Neuronal stem cell (in vitro differentiated cells): ENCODE results near the gene KIF22.

Experiments used
- DNase-seq: peaks from one replicate; pipeline ENCODE4 v3.0.0-alpha.2; 2013; ENCODE audit warnings: low spot score
- H2AFZ ChIP-seq: one replicate; pipeline ENCODE4 v1.6.1; 2013; ENCODE audit warnings: mild to moderate bottlenecking, low read length, inconsistent platforms
- H2AK5ac ChIP-seq: 2 replicates; pipeline ENCODE4 v1.6.1; 2013; ENCODE audit warnings: low read depth, mild to moderate bottlenecking, inconsistent platforms, low read length, moderate library complexity, mixed read lengths
- H2BK120ac ChIP-seq: 2 replicates; pipeline ENCODE4 v1.6.1; 2013; ENCODE audit warnings: low read depth, mild to moderate bottlenecking, inconsistent platforms, low read length, moderate library complexity, mixed read lengths
- H2BK12ac ChIP-seq: one replicate; pipeline ENCODE4 v1.6.1; 2013; ENCODE audit warnings: low read length, inconsistent platforms
- H2BK15ac ChIP-seq: 2 replicates; pipeline ENCODE4 v1.6.1; 2013; ENCODE audit warnings: mild to moderate bottlenecking, low read length, inconsistent platforms, mixed read lengths
- H2BK5ac ChIP-seq: one replicate; pipeline ENCODE4 v1.6.1; 2013; ENCODE audit warnings: inconsistent platforms, mild to moderate bottlenecking, low read length, moderate library complexity
- H3K14ac ChIP-seq: one replicate; pipeline ENCODE4 v1.6.1; 2013; ENCODE audit warnings: low read length, inconsistent platforms
- H3K18ac ChIP-seq: 2 replicates; pipeline ENCODE4 v1.6.1; 2013; ENCODE audit warnings: low read length, inconsistent platforms
- H3K23ac ChIP-seq: 2 replicates; pipeline ENCODE4 v1.6.1; 2013; ENCODE audit warnings: low read depth, mild to moderate bottlenecking, mixed read lengths, low read length, inconsistent platforms; ENCODE audit not compliant: poor library complexity
- H3K27ac ChIP-seq: replicated peaks from 3 replicates; pipeline ENCODE4 v1.5.1; 2013; ENCODE audit warnings: low read length, inconsistent platforms
- H3K27me3 ChIP-seq, 3 experiments: 2 replicates each; pipeline ENCODE4 v1.6.1; 2013; ENCODE audit warnings: low read length in 3 of 3, mild to moderate bottlenecking in 2 of 3, inconsistent platforms in 1 of 3, low read depth in 1 of 3, mixed read lengths in 1 of 3, moderate library complexity in 1 of 3; ENCODE audit not compliant: control insufficient read depth in 3 of 3, insufficient read depth in 3 of 3
- H3K36me3 ChIP-seq, 2 donors: replicated peaks in 1 of 2; 2 replicates each; pipeline ENCODE4 v1.6.1; 2013; ENCODE audit warnings: low read length in 2 of 2; ENCODE audit not compliant: control insufficient read depth in 2 of 2, insufficient read depth in 2 of 2
- H3K4ac ChIP-seq: 2 replicates; pipeline ENCODE4 v1.6.1; 2013; ENCODE audit warnings: inconsistent platforms, mild to moderate bottlenecking, low read length, moderate library complexity
- H3K4me1 ChIP-seq, 2 donors: 1 replicate in 1 of 2; 2 replicates in 1 of 2; pipeline ENCODE4 v1.6.1; 2013; ENCODE audit warnings: low read length in 2 of 2, low read depth in 1 of 2; ENCODE audit not compliant: control insufficient read depth in 2 of 2, insufficient read depth in 1 of 2
- H3K4me2 ChIP-seq: one replicate; pipeline ENCODE4 v1.6.1; 2013; ENCODE audit warnings: mild to moderate bottlenecking, low read length, inconsistent platforms; ENCODE audit not compliant: insufficient read depth, poor library complexity, severe bottlenecking
- H3K4me3 ChIP-seq, 2 donors: 2 replicates each; pipeline ENCODE4 v1.5.1; 2013; ENCODE audit warnings: low read length in 2 of 2, mild to moderate bottlenecking in 2 of 2, inconsistent platforms in 1 of 2, moderate library complexity in 1 of 2
- H3K79me1 ChIP-seq: one replicate; pipeline ENCODE4 v1.6.1; 2013; ENCODE audit warnings: low read depth, mild to moderate bottlenecking, inconsistent platforms, low read length, moderate library complexity
- H3K9ac ChIP-seq: one replicate; pipeline ENCODE4 v1.6.1; 2013; ENCODE audit warnings: mild to moderate bottlenecking, low read depth, low read length, inconsistent platforms; ENCODE audit not compliant: poor library complexity
- H3K9me3 ChIP-seq, 2 donors: replicated peaks in 1 of 2; 2 replicates each; pipeline versions ENCODE3 to v1.6.1; 2013; ENCODE audit warnings: low read length in 2 of 2, mild to moderate bottlenecking in 2 of 2, inconsistent platforms in 1 of 2, low read depth in 1 of 2, mixed read lengths in 1 of 2, moderate library complexity in 1 of 2; ENCODE audit not compliant: control insufficient read depth in 2 of 2, insufficient read depth in 1 of 2
- H4K8ac ChIP-seq: one replicate; pipeline ENCODE4 v1.6.1; 2013; ENCODE audit warnings: low read depth, mild to moderate bottlenecking, inconsistent platforms, low read length, moderate library complexity
- H4K91ac ChIP-seq: one replicate; pipeline ENCODE4 v1.6.1; 2013; ENCODE audit warnings: low read length, low read depth, mild to moderate bottlenecking, inconsistent platforms; ENCODE audit not compliant: poor library complexity
- WGBS, 2 donors: extraction: QIAGEN DNeasy Blood & Tissue Kit; methylation state at CpG; one replicate each; pipeline ENCODE4 v1.1.7; 2013; ENCODE audit warnings: missing lambda C conversion rate in 2 of 2, mixed read lengths in 1 of 2; ENCODE audit not compliant: insufficient read length in 2 of 2, insufficient replicate concordance in 1 of 2; ENCODE audit errors: extremely low coverage in 2 of 2; 5-methylcytosine and 5-hydroxymethylcytosine counted together

The KIF22 gene

GRCh38 chr16:29809031-29809747 is 18.6 kb downstream of the KIF22 start:
- Histone ChIP-seq H3K27ac (peak overlapping the region; percentile 97), H3K36me3 (peaks cover 20 to 42% of the 10 kb centered on the region in 2 donors), H4K91ac (no peak overlapping the region), H3K4me3 (peak overlapping the region in 1 of 2 donors; percentile 64), H3K9me3 (peaks cover 0 to 2% of the 10 kb centered on the region in 2 donors), H4K8ac (peak overlapping the region; percentile 19), H3K27me3 (no peaks in the 10 kb centered on the region), H3K18ac (peak overlapping the region; percentile 48), H3K4ac (no peak overlapping the region), H2AFZ (no peak overlapping the region), H2AK5ac (peak overlapping the region; percentile 2), H2BK5ac (no peak overlapping the region), H2BK15ac (no peak overlapping the region), H3K4me1 (peaks cover 44 to 46% of the 10 kb centered on the region in 2 donors), H3K79me1 (peaks cover 25% of the 10 kb centered on the region), H2BK120ac (no peak overlapping the region), H2BK12ac (no peak overlapping the region), H3K4me2 (peak overlapping the region; percentile 23), H3K9ac (peak overlapping the region; percentile 70), H3K23ac (peak overlapping the region; percentile 66), H3K14ac (no peak overlapping the region)
- WGBS, 2 donors, result no CpG with 5 or more reads among the region's 31 CpGs
- DNase-seq, result no peak

GRCh38 chr16:29809850-29810698 is 19.5 kb downstream of the KIF22 start:
- peak overlapping the region; percentile 97 for H3K27ac ChIP-seq
- peak overlapping the region; percentile 88 for H3K9ac ChIP-seq
- H4K91ac ChIP-seq, result no peak overlapping the region
- H3K14ac ChIP-seq, result no peak overlapping the region
- no peak for DNase-seq
- H2BK120ac ChIP-seq, result no peak overlapping the region
- no peak overlapping the region for H2BK5ac ChIP-seq
- peaks cover 27% of the 10 kb centered on the region for H3K79me1 ChIP-seq
- no peak overlapping the region for H3K4me3 ChIP-seq
- H3K18ac ChIP-seq, result peak overlapping the region; percentile 69
- H2BK15ac ChIP-seq, result no peak overlapping the region
- H3K23ac ChIP-seq, result peak overlapping the region; percentile 97
- H2AFZ ChIP-seq, result no peak overlapping the region
- no peak overlapping the region for H3K4ac ChIP-seq
- peaks cover 20 to 36% of the 10 kb centered on the region in 2 donors for H3K36me3 ChIP-seq
- H3K27me3 ChIP-seq, result no peaks in the 10 kb centered on the region
- WGBS, 2 donors, result no CpG with 5 or more reads among the region's 23 CpGs
- H2BK12ac ChIP-seq, result no peak overlapping the region
- peak overlapping the region; percentile 23 for H3K4me2 ChIP-seq
- peaks cover 0 to 2% of the 10 kb centered on the region in 2 donors for H3K9me3 ChIP-seq
- peak overlapping the region; percentile 86 for H2AK5ac ChIP-seq
- H3K4me1 ChIP-seq, result peaks cover 48% of the 10 kb centered on the region in 2 donors
- H4K8ac ChIP-seq, result no peak overlapping the region

GRCh38 chr16:29810699-29811169 is 20.2 kb downstream of the KIF22 start:
- Histone ChIP-seq H2BK15ac (no peak overlapping the region), H3K9me3 (peaks cover 0 to 2% of the 10 kb centered on the region in 2 donors), H3K36me3 (peaks cover 20 to 37% of the 10 kb centered on the region in 2 donors), H3K18ac (peak overlapping the region; percentile 20), H3K4ac (no peak overlapping the region), H3K79me1 (peaks cover 28% of the 10 kb centered on the region), H4K8ac (no peak overlapping the region), H2BK5ac (no peak overlapping the region), H2BK120ac (no peak overlapping the region), H3K23ac (no peak overlapping the region), H3K27me3 (no peaks in the 10 kb centered on the region), H3K4me2 (no peak overlapping the region), H3K4me1 (peaks cover 50 to 52% of the 10 kb centered on the region in 2 donors), H2AK5ac (no peak overlapping the region), H3K4me3 (peak overlapping the region in 1 of 2 donors; percentile 71), H3K9ac (peak overlapping the region; percentile 17), H3K14ac (no peak overlapping the region), H2AFZ (no peak overlapping the region), H3K27ac (peak overlapping the region; percentile 97), H4K91ac (no peak overlapping the region), H2BK12ac (no peak overlapping the region)
- no peak for DNase-seq
- no CpG with 5 or more reads among the region's 9 CpGs for WGBS, 2 donors
